Smooth muscle cell (in vitro differentiated cells): ENCODE results near the gene IKZF1. TPM values are rescaled to one million over a fixed set of nuclear protein-coding genes. Genes with fewer than 3 reads are reported as not detected.

Source experiments
- DNase-seq: peaks from one replicate; lab custom pipeline; 2025; ENCODE audit not compliant: unreplicated experiment; lab: John Stamatoyannopoulos, UW
- H2AFZ ChIP-seq: fragments of 200-600 bp; sonication (generic); 2 replicates; pipeline ENCODE4 v1.6.0; 2016; ENCODE audit warnings: antibody characterized with exemption, low read depth, mild to moderate bottlenecking
- H3F3A ChIP-seq: fragments of 200-600 bp; sonication (generic); 2 replicates; pipeline ENCODE4 v1.6.0; 2017; ENCODE audit warnings: antibody characterized with exemption, low read depth
- H3K27ac ChIP-seq: fragments of 200-600 bp; sonication (generic); 2 replicates; pipeline ENCODE4 v1.5.1; 2016; ENCODE audit warnings: low read depth, mild to moderate bottlenecking
- H3K27me3 ChIP-seq: fragments of 200-600 bp; sonication (generic); 2 replicates; pipeline ENCODE4 v1.6.1; 2016; ENCODE audit warnings: low read depth, mild to moderate bottlenecking
- H3K36me3 ChIP-seq: fragments of 200-600 bp; sonication (generic); 2 replicates; pipeline ENCODE4 v1.5.1; 2016; ENCODE audit warnings: low read depth
- H3K4me1 ChIP-seq: fragments of 200-600 bp; sonication (generic); 2 replicates; pipeline ENCODE4 v1.5.1; 2016; ENCODE audit warnings: low read depth
- H3K4me2 ChIP-seq: fragments of 200-600 bp; sonication (generic); 2 replicates; pipeline ENCODE4 v1.6.0; 2016; ENCODE audit warnings: mild to moderate bottlenecking
- H3K4me3 ChIP-seq: fragments of 200-600 bp; sonication (generic); 2 replicates; pipeline ENCODE4 v1.5.1; 2016; ENCODE audit warnings: mild to moderate bottlenecking
- H3K79me2 ChIP-seq: fragments of 200-600 bp; sonication (generic); 2 replicates; pipeline ENCODE4 v1.6.0; 2016; ENCODE audit warnings: low read depth, mild to moderate bottlenecking
- H3K9ac ChIP-seq: fragments of 200-600 bp; sonication (generic); 2 replicates; pipeline ENCODE4 v1.6.0; 2016; ENCODE audit warnings: low read depth
- H3K9me3 ChIP-seq: fragments of 200-600 bp; sonication (generic); replicated peaks from 2 replicates; pipeline ENCODE4 v1.5.1; 2016; ENCODE audit warnings: low read depth
- H4K20me1 ChIP-seq: fragments of 200-600 bp; sonication (generic); 2 replicates; pipeline ENCODE4 v1.6.0; 2016; ENCODE audit warnings: low read depth
- WGBS: methylation state at CpG from one replicate; pipeline ENCODE4 v1.1.7; 2016; ENCODE audit warnings: low lambda C conversion rate; 5-methylcytosine and 5-hydroxymethylcytosine counted together
- polyA plus RNA-seq: library from polyadenylated mRNA; unstranded; fragments of >200 nt; fragmentation: Nextera tagmentation; extraction: Ambion mirVana; gene quantifications from 2 replicates; pipeline ENCODE4 v1.2.1, GENCODE V29; 2016
- total RNA-seq: library from RNA; depleted of rRNA; stranded (reverse); fragments of >200 nt; gene quantifications from 2 replicates; pipeline ENCODE4 v1.2.3, GENCODE V29; 2014
- TF ChIP-seq, protein P1 (sequence below): fragments of 200-600 bp; sonication (generic); IDR thresholded peaks from 2 replicates; pipeline ENCODE4 v1.5.1; 2017; ENCODE audit warnings: borderline replicate concordance, mild to moderate bottlenecking, antibody characterized with exemption; ENCODE audit not compliant: insufficient read depth, poor library complexity, severe bottlenecking

The IKZF1 gene
- total and polyA plus RNA-seq, 2 experiments from 2014 or later, result not detected

DNA sequence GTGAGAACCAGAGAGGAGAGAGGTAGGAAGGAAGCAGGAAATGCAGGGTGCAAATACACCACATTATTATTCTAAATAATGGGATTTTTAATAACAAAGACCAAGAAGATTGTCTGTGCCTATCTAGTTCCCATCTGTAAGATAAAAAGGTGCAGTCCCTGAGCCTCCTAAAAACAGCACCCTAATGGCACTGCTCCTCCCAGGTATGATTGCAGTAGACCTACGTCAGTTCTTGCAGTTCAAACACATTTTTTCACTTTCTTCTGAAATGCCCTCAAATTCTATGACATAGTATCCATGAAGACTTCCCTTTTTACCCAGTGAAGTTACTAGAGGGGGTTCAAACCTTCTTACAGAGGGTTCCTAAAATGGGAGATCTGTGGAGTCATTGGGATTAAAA lies 75.0 kb downstream of the IKZF1 start:
- no peak for DNase-seq
- Histone ChIP-seq H3K9ac (no peak overlapping the region), H3K4me2 (peak overlapping the region; percentile 51)

GRCh38 chr7:50382455-50382854 lies 77.9 kb downstream of the IKZF1 start:
- 91% methylated on average over 21 of the region's 21 CpGs for WGBS
- Histone ChIP-seq H2AFZ (no peak overlapping the region), H3K79me2 (no peaks in the 10 kb centered on the region), H3F3A (no peaks in the 10 kb centered on the region), H3K9ac (no peak overlapping the region), H3K4me3 (no peak overlapping the region), H3K4me2 (no peak overlapping the region), H3K36me3 (no peaks in the 10 kb centered on the region), H4K20me1 (no peaks in the 10 kb centered on the region), H3K9me3 (no peaks in the 10 kb centered on the region), H3K4me1 (no peaks in the 10 kb centered on the region), H3K27ac (no peak overlapping the region), H3K27me3 (peaks cover 76% of the 10 kb centered on the region)
- no peak for DNase-seq
- TF ChIP-seq, protein P1, sequence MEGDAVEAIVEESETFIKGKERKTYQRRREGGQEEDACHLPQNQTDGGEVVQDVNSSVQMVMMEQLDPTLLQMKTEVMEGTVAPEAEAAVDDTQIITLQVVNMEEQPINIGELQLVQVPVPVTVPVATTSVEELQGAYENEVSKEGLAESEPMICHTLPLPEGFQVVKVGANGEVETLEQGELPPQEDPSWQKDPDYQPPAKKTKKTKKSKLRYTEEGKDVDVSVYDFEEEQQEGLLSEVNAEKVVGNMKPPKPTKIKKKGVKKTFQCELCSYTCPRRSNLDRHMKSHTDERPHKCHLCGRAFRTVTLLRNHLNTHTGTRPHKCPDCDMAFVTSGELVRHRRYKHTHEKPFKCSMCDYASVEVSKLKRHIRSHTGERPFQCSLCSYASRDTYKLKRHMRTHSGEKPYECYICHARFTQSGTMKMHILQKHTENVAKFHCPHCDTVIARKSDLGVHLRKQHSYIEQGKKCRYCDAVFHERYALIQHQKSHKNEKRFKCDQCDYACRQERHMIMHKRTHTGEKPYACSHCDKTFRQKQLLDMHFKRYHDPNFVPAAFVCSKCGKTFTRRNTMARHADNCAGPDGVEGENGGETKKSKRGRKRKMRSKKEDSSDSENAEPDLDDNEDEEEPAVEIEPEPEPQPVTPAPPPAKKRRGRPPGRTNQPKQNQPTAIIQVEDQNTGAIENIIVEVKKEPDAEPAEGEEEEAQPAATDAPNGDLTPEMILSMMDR, result no peak

More for the DNA sequence above, 75.0 kb downstream of the IKZF1 start:
- Histone ChIP-seq H3K27me3 (peaks cover 76% of the 10 kb centered on the region), H3F3A (no peaks in the 10 kb centered on the region), H2AFZ (no peak overlapping the region), H3K27ac (no peak overlapping the region), H3K79me2 (no peaks in the 10 kb centered on the region), H3K36me3 (no peaks in the 10 kb centered on the region), H3K4me3 (peak overlapping the region; percentile 13), H4K20me1 (no peaks in the 10 kb centered on the region), H3K9me3 (no peaks in the 10 kb centered on the region), H3K4me1 (no peaks in the 10 kb centered on the region)
- 81% methylated on average over 1 of the region's 1 CpG for WGBS
- TF ChIP-seq, protein P1, result no peak

DNA sequence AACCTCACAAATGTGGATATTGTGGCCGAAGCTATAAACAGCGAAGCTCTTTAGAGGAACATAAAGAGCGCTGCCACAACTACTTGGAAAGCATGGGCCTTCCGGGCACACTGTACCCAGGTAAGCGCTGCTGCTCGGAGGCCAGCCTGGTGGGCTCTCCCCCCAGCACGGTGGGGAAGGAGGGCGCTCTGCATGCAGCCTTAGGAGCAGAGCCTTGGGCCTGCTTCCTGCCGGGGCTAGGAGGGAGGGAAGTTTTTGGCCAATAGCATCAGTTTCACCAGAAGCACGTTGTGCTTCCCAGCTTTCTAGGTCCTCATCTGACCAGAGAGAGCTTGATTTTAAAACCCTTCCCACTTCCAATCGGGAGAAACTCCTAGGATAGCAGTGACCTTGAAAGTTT lies 82.8 kb downstream of the IKZF1 start:
- TF ChIP-seq, protein P1, result no peak
- Histone ChIP-seq H3K27me3 (peaks cover 68% of the 10 kb centered on the region), H3K9ac (no peak overlapping the region), H4K20me1 (no peaks in the 10 kb centered on the region), H2AFZ (no peak overlapping the region), H3K9me3 (no peaks in the 10 kb centered on the region), H3K4me3 (no peak overlapping the region), H3K4me1 (no peaks in the 10 kb centered on the region), H3K4me2 (no peak overlapping the region), H3K36me3 (no peaks in the 10 kb centered on the region), H3K79me2 (no peaks in the 10 kb centered on the region), H3F3A (no peaks in the 10 kb centered on the region), H3K27ac (no peak overlapping the region)
- WGBS, result 87% methylated on average over 11 of the region's 11 CpGs
- DNase-seq, result no peak

- Histone ChIP-seq H3F3A (no peaks in the 10 kb centered on the region), H3K36me3 (no peaks in the 10 kb centered on the region), H3K79me2 (no peaks in the 10 kb centered on the region), H3K4me2 (no peak overlapping the region), H3K27me3 (peaks cover 64% of the 10 kb centered on the region), H3K4me3 (no peak overlapping the region), H3K27ac (no peak overlapping the region), H3K4me1 (no peaks in the 10 kb centered on the region), H3K9ac (no peak overlapping the region), H2AFZ (no peak overlapping the region), H3K9me3 (no peaks in the 10 kb centered on the region), H4K20me1 (no peaks in the 10 kb centered on the region)
- TF ChIP-seq, protein P1, result no peak
- WGBS, result 81% methylated on average over 3 of the region's 3 CpGs
- DNase-seq, result no peak
Observed at GRCh38 chr7:50389961-50390360, 85.4 kb downstream of the IKZF1 start.
